ENCODE measurements around the gene RALGPS1.

RALGPS1 gene

GRCh38 chr9:127252410-127253318 is 338.1 kb downstream of the RALGPS1 start:
- in situ Hi-C loops (cut with HindIII; ENCODE audit: low pct_ligation_motif_present, low pct_unique_long_range_greater_than_20kb, low sequenced_read_pairs), result no loop called here
- no peak for DNase-seq

DNA sequence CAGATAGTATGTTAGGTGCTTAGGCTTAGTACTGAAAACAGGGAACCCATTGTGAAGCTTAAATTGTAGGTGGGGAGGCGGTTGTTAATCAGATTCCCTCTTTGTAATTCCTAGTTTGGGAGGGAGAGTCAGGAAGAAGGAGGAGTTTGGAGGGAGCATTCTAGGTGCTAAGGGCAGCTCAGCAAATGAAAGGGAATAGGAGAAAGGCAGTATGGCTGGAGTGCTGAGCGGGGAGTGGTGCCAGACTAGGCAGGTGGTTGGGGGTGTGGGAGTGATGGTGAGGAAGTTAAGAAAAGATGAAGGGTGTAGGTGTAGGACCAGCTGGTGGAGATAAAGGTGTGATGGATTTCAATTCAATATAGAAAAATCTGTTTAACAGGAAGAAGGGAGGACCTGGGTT is 338.9 kb downstream of the RALGPS1 start:
- in situ Hi-C loops (cut with HindIII; ENCODE audit: low pct_ligation_motif_present, low pct_unique_long_range_greater_than_20kb, low sequenced_read_pairs), result no loop called here
- DNase-seq, result no peak

DNA sequence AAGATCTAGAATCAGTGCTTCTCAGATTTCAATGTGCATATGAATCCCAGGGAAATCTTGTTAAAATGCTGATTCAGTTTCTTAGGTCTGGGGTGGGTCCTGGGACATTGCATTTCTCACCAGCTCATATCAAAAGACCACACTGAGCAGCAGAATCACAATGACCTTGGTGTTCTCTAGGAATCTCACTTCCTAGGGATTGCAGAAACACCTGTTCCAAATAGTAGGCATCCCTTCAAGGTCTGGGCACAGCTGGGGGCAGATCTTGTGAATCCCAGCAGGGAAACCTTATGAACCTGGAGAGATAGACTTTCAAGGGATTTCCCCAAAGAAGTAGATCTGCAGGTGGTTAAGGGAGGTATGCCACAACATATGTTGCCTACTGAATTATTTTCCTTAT is 341.1 kb downstream of the RALGPS1 start:
- DNase-seq, result no peak
- in situ Hi-C loops (cut with HindIII; ENCODE audit: low pct_ligation_motif_present, low pct_unique_long_range_greater_than_20kb, low sequenced_read_pairs), result no loop called here

GRCh38 chr9:127256324-127256723 is 341.7 kb downstream of the RALGPS1 start:
- in situ Hi-C loops (cut with HindIII; ENCODE audit: low pct_ligation_motif_present, low pct_unique_long_range_greater_than_20kb, low sequenced_read_pairs), result no loop called here
- no peak for DNase-seq

DNA sequence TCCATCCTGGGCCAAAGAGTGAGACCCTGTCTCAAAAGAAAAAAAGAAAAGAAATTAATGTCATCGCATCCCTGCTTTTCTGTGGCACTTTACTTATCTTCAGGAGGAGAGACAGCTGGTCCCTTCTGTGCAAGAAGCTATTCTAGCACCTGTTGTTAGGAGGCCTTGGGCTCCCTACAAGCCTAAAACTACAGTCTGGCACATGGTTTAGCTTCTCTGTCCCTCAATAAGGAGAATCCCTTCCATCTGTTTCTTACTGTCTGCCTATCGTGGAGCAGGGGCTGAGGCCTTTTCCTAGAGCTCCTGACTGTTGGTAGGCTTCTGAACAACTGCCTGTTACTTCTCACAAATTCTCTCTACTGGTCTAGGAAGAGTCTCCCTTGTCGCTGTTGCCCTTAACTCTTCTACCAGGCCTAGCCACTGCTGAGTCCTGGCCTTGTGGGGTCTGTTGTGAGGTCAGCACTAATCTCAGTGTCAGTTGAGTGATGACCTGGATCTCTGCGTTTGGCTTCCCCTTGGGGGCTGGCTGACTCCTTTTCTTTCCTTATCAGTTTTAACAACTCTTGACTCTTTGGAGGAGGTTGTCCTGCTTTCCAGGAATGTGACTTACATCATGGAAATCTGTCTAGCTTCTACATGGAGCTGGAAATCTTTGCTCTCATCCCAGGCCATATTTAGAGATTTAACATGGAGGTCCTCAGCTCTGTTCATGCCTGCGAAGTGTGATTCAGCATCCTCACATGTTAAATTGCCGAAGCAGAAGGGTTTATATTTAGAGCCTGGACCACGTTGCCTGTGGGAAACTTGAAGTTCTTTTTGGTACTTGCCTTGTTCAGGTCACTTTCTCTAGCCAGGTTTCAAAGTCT is 344.3 kb downstream of the RALGPS1 start:
- no peak for DNase-seq
- in situ Hi-C loops (cut with HindIII; ENCODE audit: low pct_ligation_motif_present, low pct_unique_long_range_greater_than_20kb, low sequenced_read_pairs), result no loop called here

DNA sequence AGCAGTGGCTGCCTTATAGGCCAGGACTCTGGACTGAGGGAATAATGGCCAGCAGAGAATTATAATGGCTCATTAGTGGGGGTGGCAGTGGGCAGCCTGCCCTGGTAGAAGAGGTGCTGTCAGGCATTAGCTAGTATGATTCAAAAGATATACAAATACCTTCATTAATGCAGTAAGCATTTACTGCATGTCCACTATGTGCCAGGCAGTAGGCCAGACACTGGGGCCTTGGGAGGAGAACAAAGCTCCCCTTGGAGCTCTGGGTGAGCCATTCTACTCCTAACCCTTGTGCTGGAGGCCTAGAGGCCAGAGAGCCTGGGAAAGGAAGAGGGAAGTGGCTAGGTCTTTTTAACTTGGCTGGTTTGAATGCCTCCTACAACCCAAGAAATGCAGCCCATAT is 348.0 kb downstream of the RALGPS1 start:
- in situ Hi-C loops (cut with HindIII; ENCODE audit: low pct_ligation_motif_present, low pct_unique_long_range_greater_than_20kb, low sequenced_read_pairs), result no loop called here
- no peak for DNase-seq

GRCh38 chr9:127263237-127263636 is 348.7 kb downstream of the RALGPS1 start:
- in situ Hi-C loops (cut with HindIII; ENCODE audit: low pct_ligation_motif_present, low pct_unique_long_range_greater_than_20kb, low sequenced_read_pairs), result no loop called here
- no peak for DNase-seq

DNA sequence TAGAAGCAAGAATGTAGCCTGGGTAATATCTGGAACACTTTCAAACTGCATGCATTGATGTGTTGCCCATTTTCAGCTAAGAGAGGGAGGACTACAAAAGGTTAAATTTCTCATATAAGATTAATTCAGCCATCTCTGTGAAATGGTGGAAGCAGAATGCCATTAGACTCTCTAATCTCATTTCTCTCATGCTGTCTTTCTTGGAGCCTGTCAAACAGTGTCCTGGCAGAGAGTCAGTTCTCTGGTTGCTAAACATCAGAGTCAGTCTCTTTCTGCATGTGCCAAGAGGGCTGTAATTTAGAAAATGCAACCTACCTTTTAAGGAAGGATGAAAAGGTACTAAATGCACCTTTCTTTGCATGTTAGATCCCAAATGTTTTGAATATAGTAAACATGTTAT is 349.1 kb downstream of the RALGPS1 start:
- DNase-seq, result no peak
- in situ Hi-C loops (cut with HindIII; ENCODE audit: low pct_ligation_motif_present, low pct_unique_long_range_greater_than_20kb, low sequenced_read_pairs), result no loop called here

- in situ Hi-C loops (cut with HindIII; ENCODE audit: low pct_ligation_motif_present, low pct_unique_long_range_greater_than_20kb, low sequenced_read_pairs), result no loop called here
- DNase-seq, result no peak
Measured at GRCh38 chr9:127264462-127265219, 350.1 kb downstream of the RALGPS1 start, which contains the start of gene GARNL3. Gene GARNL3 (plus strand): TSS chr9:127264774. CDS start chr9:127264878, 104 bp downstream.

DNA sequence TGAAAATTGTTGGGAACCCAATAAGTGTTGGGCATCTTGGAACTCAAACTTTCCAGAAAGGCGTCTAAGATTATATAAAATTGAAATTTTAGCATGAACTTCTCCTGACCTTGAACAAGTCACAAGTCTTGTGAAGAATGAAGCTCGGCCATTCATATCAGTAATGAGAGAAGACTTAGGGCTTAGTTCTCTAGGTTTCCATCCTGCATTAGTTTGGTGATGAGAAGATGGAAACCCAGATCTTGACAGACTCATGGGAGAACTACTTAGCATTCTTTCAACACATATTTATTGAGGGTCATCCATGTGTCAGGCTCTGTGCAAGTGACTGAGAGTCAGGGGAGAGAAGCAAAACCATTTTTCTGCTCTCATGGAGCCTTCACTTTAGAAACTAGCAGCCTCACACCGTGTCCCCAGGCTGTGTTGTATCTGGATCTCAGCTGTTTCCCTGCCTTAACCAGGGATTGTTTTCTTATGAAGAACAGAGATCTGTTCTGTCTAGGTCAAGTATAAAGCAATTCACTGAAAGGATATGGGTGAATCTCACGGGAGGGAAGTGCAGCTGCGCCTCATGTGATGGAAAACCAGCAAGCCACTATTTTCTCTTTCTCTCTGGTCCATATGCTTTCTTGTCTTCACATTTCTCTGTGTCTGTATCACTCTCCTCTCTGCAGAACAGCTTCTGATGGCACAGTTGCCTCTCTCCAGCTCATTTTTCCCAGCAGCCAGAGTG is 353.4 kb downstream of the RALGPS1 start:
- in situ Hi-C loops (cut with HindIII; ENCODE audit: low pct_ligation_motif_present, low pct_unique_long_range_greater_than_20kb, low sequenced_read_pairs), result no loop called here

DNA sequence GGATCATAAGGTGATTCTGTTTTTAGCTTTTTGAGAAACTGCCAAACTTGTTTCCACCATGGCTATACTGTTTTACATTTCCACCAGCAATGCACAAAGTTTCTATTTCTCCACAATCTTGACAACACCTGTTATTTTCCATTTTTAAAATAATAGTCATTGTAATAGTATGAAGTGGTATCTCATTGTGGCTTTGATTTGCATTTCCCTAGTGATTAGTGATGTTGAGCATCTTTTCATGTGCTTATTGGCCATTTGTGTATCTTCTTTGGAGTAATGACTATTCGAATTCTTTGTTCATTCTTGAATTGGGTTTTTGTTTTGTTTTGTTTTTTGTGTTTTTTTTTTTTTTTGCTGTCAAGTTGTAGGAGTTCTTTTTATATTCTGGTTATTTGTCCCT is 354.9 kb downstream of the RALGPS1 start:
- in situ Hi-C loops (cut with HindIII; ENCODE audit: low pct_ligation_motif_present, low pct_unique_long_range_greater_than_20kb, low sequenced_read_pairs), result no loop called here
- DNase-seq, result no peak

More for the DNA sequence above, 353.4 kb downstream of the RALGPS1 start:
- no peak for DNase-seq
